Transverse colon (tissue), 4 donors: ENCODE measurements around the gene CHST13.

ENCODE experiments used
- CTCF ChIP-seq, 5 experiments: fragments of 200-600 bp in 3 of 5; fragments of 450-650 bp in 2 of 5; sonication (generic) in 3 of 5; IDR thresholded peaks; 1 replicate in 2 of 5; 2 replicates in 3 of 5; pipeline ENCODE4 v1.5.1; 2016 to 2017; ENCODE audit warnings: antibody characterized with exemption in 5 of 5, inconsistent platforms in 3 of 5, mild to moderate bottlenecking in 2 of 5, moderate library complexity in 1 of 5
- EP300 ChIP-seq: sonication (generic); formaldehyde crosslinking; IDR thresholded peaks from one replicate; pipeline ENCODE4 v1.6.1; 2017; ENCODE audit warnings: antibody characterized with exemption, low read depth
- POLR2A ChIP-seq: fragments of 450-650 bp; IDR thresholded peaks from one replicate; pipeline ENCODE4 v1.6.1; 2016; ENCODE audit warnings: antibody characterized with exemption, mild to moderate bottlenecking, moderate library complexity
- POLR2AphosphoS5 ChIP-seq, 3 donors: sonication (generic); formaldehyde crosslinking; IDR thresholded peaks; one replicate each; pipeline ENCODE4 v1.6.1; 2016; ENCODE audit warnings: antibody characterized with exemption in 3 of 3

- TF ChIP-seq POLR2A: no peak
- TF ChIP-seq CTCF (IDR thresholded peaks at IDR 0.05): no peak
- no peak for TF ChIP-seq EP300
- TF ChIP-seq POLR2AphosphoS5 (IDR thresholded peaks at IDR 0.05): no peak
Measured at GRCh38 chr3:126510308-126510910, 13.5 kb upstream of the CHST13 start.
